Astrocyte of the cerebellum (primary cell): Measurements from ENCODE around the gene CARD11.

Experiments used
- DNase-seq: peaks from one replicate; pipeline ENCODE4 v3.0.0-alpha.2; 2011; ENCODE audit warnings: low read depth
- H3K4me3 ChIP-seq: 2 replicates; pipeline ENCODE4 v1.5.1; 2011; ENCODE audit warnings: mild to moderate bottlenecking, low read depth, low read length, moderate library complexity
- CTCF ChIP-seq: IDR thresholded peaks from 2 replicates; pipeline ENCODE4 v1.5.1; 2012; ENCODE audit warnings: low read length, low read depth, moderate library complexity, mild to moderate bottlenecking; ENCODE audit errors: missing control alignments
- in situ Hi-C: cut with HindIII; loops from 2 replicates; pipeline ENCODE4 v1.10.0; 2017; ENCODE audit warnings: low sequenced_read_pairs

The CARD11 gene

GRCh38 chr7:2859952-2860351 lies 183.7 kb downstream of the CARD11 start:
- in situ Hi-C loops, result no loop called here
- no peak for TF ChIP-seq CTCF
- no peak for DNase-seq

GRCh38 chr7:2858621-2859020 lies 185.0 kb downstream of the CARD11 start:
- no peak for TF ChIP-seq CTCF
- H3K4me3 ChIP-seq, result no peak overlapping the region
- in situ Hi-C loops, result no loop called here
- DNase-seq, result no peak

More at GRCh38 chr7:2859952-2860351, 183.7 kb downstream of the CARD11 start:
- no peak overlapping the region for H3K4me3 ChIP-seq

- H3K4me3 ChIP-seq, result no peak overlapping the region
- DNase-seq, result no peak
- in situ Hi-C loops, result no loop called here
- TF ChIP-seq CTCF, result no peak
Observed at GRCh38 chr7:2856388-2857169, 187.1 kb downstream of the CARD11 start.
